DND-41 (cell line): ENCODE results near the gene RAD18.

Source experiments
- ATAC-seq: fragments of 200-7000 bp; cut with Tn5 transposase; 3 replicates; pipeline ENCODE4 v1.9.1; 2021; ENCODE audit warnings: low read depth; ENCODE audit not compliant: insufficient read depth
- DNase-seq: peaks from one replicate; pipeline ENCODE4 v3.0.0-alpha.2; 2020
- H2AFZ ChIP-seq: 2 replicates; pipeline ENCODE4 v1.6.0; 2012; ENCODE audit warnings: low read depth, low read length
- H3K27ac ChIP-seq: 2 replicates; pipeline ENCODE4 v1.5.1; 2012; ENCODE audit warnings: low read length, inconsistent platforms
- H3K27me3 ChIP-seq: fragments of 200-600 bp; sonication (generic); 2 replicates; pipeline ENCODE4 v1.6.0; 2012; ENCODE audit warnings: low read length, mild to moderate bottlenecking, inconsistent platforms; ENCODE audit not compliant: insufficient read depth, poor library complexity
- H3K36me3 ChIP-seq: 2 replicates; pipeline ENCODE4 v1.5.1; 2012; ENCODE audit warnings: low read length, inconsistent platforms; ENCODE audit not compliant: insufficient read depth
- H3K4me1 ChIP-seq: 2 replicates; pipeline ENCODE4 v1.5.1; 2012; ENCODE audit warnings: mild to moderate bottlenecking, low read length; ENCODE audit not compliant: insufficient read depth
- H3K4me2 ChIP-seq: 2 replicates; pipeline ENCODE4 v1.6.0; 2012; ENCODE audit warnings: mild to moderate bottlenecking, moderate library complexity, low read length, inconsistent platforms; ENCODE audit not compliant: insufficient read depth
- H3K4me3 ChIP-seq, 2 experiments: fragments of 200-600 bp in 1 of 2; shearing (Covaris generic) in 1 of 2; 2 replicates each; pipeline ENCODE4 v1.5.1; 2012 to 2016; ENCODE audit warnings: inconsistent platforms in 2 of 2, low read length in 2 of 2, mild to moderate bottlenecking in 2 of 2, low read depth in 1 of 2, moderate library complexity in 1 of 2
- H3K79me2 ChIP-seq: 2 replicates; pipeline ENCODE4 v1.6.0; 2012; ENCODE audit warnings: low read length, inconsistent platforms; ENCODE audit not compliant: insufficient read depth
- H3K9ac ChIP-seq: 2 replicates; pipeline ENCODE4 v1.6.0; 2012; ENCODE audit warnings: low read depth, mild to moderate bottlenecking, inconsistent platforms, low read length, moderate library complexity
- H3K9me3 ChIP-seq: 2 replicates; pipeline ENCODE4 v1.5.1; 2012; ENCODE audit warnings: low read length, moderate library complexity, mild to moderate bottlenecking, inconsistent platforms; ENCODE audit not compliant: insufficient read depth, severe bottlenecking
- H4K20me1 ChIP-seq: 2 replicates; pipeline ENCODE4 v1.6.0; 2012; ENCODE audit warnings: low read length; ENCODE audit not compliant: insufficient read depth
- CTCF ChIP-seq: IDR thresholded peaks from 2 replicates; pipeline ENCODE4 v1.5.1; 2012; ENCODE audit warnings: borderline replicate concordance, low read length, moderate library complexity, mild to moderate bottlenecking; ENCODE audit not compliant: poor library complexity, severe bottlenecking; ENCODE audit errors: extremely low read depth
- EZH2 ChIP-seq: IDR thresholded peaks from 3 replicates; pipeline ENCODE4 v1.6.1; 2012; ENCODE audit warnings: borderline replicate concordance, low read depth, mild to moderate bottlenecking, moderate library complexity, low read length, inconsistent platforms; ENCODE audit not compliant: severe bottlenecking

Gene RAD18

GRCh38 chr3:8985411-8985831 is 22.1 kb upstream of the RAD18 start:
- no peak overlapping the region for H3K4me2 ChIP-seq
- no peaks in the 10 kb centered on the region for H3K36me3 ChIP-seq
- ATAC-seq (no peak), DNase-seq (no peak)
- H3K4me1 ChIP-seq: no peaks in the 10 kb centered on the region
- H3K9me3 ChIP-seq: no peaks in the 10 kb centered on the region
- H3K27me3 ChIP-seq: peaks cover 8% of the 10 kb centered on the region
- no peak overlapping the region for H3K27ac ChIP-seq
- H4K20me1 ChIP-seq: no peaks in the 10 kb centered on the region
- H3K4me3 ChIP-seq: no peak overlapping the region
- no peak for TF ChIP-seq EZH2
- H2AFZ ChIP-seq: no peak overlapping the region
- H3K79me2 ChIP-seq: no peaks in the 10 kb centered on the region
- no peak overlapping the region for H3K9ac ChIP-seq

GRCh38 chr3:8984526-8984925 is 21.3 kb upstream of the RAD18 start:
- Histone ChIP-seq H3K36me3 (no peaks in the 10 kb centered on the region), H4K20me1 (no peaks in the 10 kb centered on the region), H3K4me3 (no peak overlapping the region), H2AFZ (no peak overlapping the region), H3K9me3 (no peaks in the 10 kb centered on the region), H3K79me2 (no peaks in the 10 kb centered on the region), H3K27me3 (peaks cover 8% of the 10 kb centered on the region), H3K9ac (no peak overlapping the region), H3K4me1 (no peaks in the 10 kb centered on the region), H3K27ac (no peak overlapping the region), H3K4me2 (no peak overlapping the region)
- ATAC-seq (no peak), DNase-seq (no peak)
- no peak for TF ChIP-seq EZH2
- TF ChIP-seq CTCF: no peak

GRCh38 chr3:8984081-8984480 is 20.8 kb upstream of the RAD18 start:
- no peaks in the 10 kb centered on the region for H3K79me2 ChIP-seq
- TF ChIP-seq CTCF (no peak), EZH2 (no peak)
- no peak overlapping the region for H2AFZ ChIP-seq
- H3K9ac ChIP-seq: no peak overlapping the region
- DNase-seq: no peak
- no peaks in the 10 kb centered on the region for H3K4me1 ChIP-seq
- no peak overlapping the region for H3K4me2 ChIP-seq
- no peaks in the 10 kb centered on the region for H3K9me3 ChIP-seq
- no peaks in the 10 kb centered on the region for H3K36me3 ChIP-seq
- no peak overlapping the region for H3K4me3 ChIP-seq
- no peaks in the 10 kb centered on the region for H4K20me1 ChIP-seq
- H3K27me3 ChIP-seq: peaks cover 8% of the 10 kb centered on the region
- ATAC-seq: no peak
- H3K27ac ChIP-seq: no peak overlapping the region

- ATAC-seq (no peak), DNase-seq (no peak)
- Histone ChIP-seq H3K79me2 (no peaks in the 10 kb centered on the region), H3K4me3 (no peak overlapping the region), H3K27me3 (peaks cover 12% of the 10 kb centered on the region), H3K4me1 (no peaks in the 10 kb centered on the region), H3K9ac (no peak overlapping the region), H4K20me1 (no peaks in the 10 kb centered on the region), H3K36me3 (no peaks in the 10 kb centered on the region), H3K4me2 (no peak overlapping the region), H3K9me3 (no peaks in the 10 kb centered on the region), H2AFZ (no peak overlapping the region), H3K27ac (no peak overlapping the region)
- TF ChIP-seq EZH2 (no peak), CTCF (no peak)
Measured at GRCh38 chr3:8983591-8983990, 20.3 kb upstream of the RAD18 start.
